Neuronal stem cell (in vitro differentiated cells): ENCODE results near the gene RPL27A. TPM values are rescaled to one million over a fixed set of nuclear protein-coding genes. Genes with fewer than 3 reads are reported as not detected.

Experiments
- small RNA-seq: library from polyadenylated mRNA; stranded (forward); fragments of <200 nt; extraction: miRNeasy Mini kit (QIAGEN cat#:217004); gene quantifications from one replicate; pipeline ENCODE3, GENCODE V24; 2013; ENCODE audit not compliant: insufficient read depth

RPL27A gene

Small RNAs within 50 kb of the gene (small RNA-seq; reads per million reads assigned to genes)
- gene SNORA3A (not detected), gene SNORA3B (9.5 reads per million, percentile 54 among the genes with 10 or more reads in this experiment)
